SJCRH30 (cell line): Measurements from ENCODE around the gene TRPC6. TPM values are rescaled to one million over a fixed set of nuclear protein-coding genes. Genes with fewer than 3 reads are reported as not detected.

Source experiments
- DNase-seq, 2 experiments: peaks; one replicate each; pipeline ENCODE4 v3.0.0-alpha.2; 2015 to 2020
- H3K27ac ChIP-seq: fragments of 250-450 bp; sonication (Bioruptor Pico); 2 replicates; pipeline ENCODE4 v1.5.1; 2020; ENCODE audit warnings: mild to moderate bottlenecking, moderate library complexity
- H3K27me3 ChIP-seq: fragments of 250-450 bp; sonication (Bioruptor Pico); 2 replicates; pipeline ENCODE4 v1.5.1; 2020; ENCODE audit warnings: mild to moderate bottlenecking, moderate library complexity
- H3K36me3 ChIP-seq: fragments of 250-450 bp; sonication (Bioruptor Pico); 2 replicates; pipeline ENCODE4 v1.5.1; 2020; ENCODE audit warnings: mild to moderate bottlenecking, moderate library complexity
- H3K4me1 ChIP-seq: fragments of 250-450 bp; sonication (Bioruptor Pico); 2 replicates; pipeline ENCODE4 v1.5.1; 2020; ENCODE audit warnings: mild to moderate bottlenecking, moderate library complexity
- H3K4me3 ChIP-seq: fragments of 250-450 bp; sonication (Bioruptor Pico); 2 replicates; pipeline ENCODE4 v1.5.1; 2020; ENCODE audit warnings: mild to moderate bottlenecking, moderate library complexity
- H3K9me3 ChIP-seq: fragments of 250-450 bp; sonication (Bioruptor Pico); replicated peaks from 2 replicates; pipeline ENCODE4 v1.5.1; 2020; ENCODE audit warnings: mild to moderate bottlenecking, moderate library complexity
- total RNA-seq: library from RNA; depleted of rRNA; stranded (reverse); fragments of >200 nt; shearing (Covaris generic); gene quantifications from 2 replicates; pipeline ENCODE4 v1.2.3, GENCODE V29; 2014

Gene TRPC6
- total RNA-seq, 1 experiment from 2014 or later, result not detected

DNA sequence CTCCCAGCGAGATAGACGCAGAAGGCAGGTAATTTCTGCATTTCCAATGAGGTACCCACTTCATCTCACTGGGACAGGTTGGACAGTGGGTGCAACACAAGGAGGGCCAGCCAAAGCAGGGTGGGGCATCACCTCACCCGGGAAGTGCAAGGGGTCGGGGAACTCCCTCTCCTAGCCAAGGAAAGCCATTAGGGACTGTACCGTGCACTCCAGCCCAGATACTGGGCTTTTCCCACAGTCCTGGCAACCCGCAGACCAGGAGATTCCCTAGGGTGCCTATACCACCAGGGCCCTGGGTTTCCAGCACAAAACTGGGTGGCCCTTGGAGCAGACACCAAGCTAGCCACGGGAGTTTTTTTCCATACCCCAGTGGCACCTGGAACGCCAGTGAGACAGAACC is 17.2 kb downstream of the TRPC6 start:
- no peak for DNase-seq
- Histone ChIP-seq H3K4me3 (no peak overlapping the region), H3K27me3 (no peaks in the 10 kb centered on the region), H3K27ac (no peak overlapping the region), H3K36me3 (no peaks in the 10 kb centered on the region), H3K9me3 (no peaks in the 10 kb centered on the region), H3K4me1 (no peaks in the 10 kb centered on the region)

DNA sequence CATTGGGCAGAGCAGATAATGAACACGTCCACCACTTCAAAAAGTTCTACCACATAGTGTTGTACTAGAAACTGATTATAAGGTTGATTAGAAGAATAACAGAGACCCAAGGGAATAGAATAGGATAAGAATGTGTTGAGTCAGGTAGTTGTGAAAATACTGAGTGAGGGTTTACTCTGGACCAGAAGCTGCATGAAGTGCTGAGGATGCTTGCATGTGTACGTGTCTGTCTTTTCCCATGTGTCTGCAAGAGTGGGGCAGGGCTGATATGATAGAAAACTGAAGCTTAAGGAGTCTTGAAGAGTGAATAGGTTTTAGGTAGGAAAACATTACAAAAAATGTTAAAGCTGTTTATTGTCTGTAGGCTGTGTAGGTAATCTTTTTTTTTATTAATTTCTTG is 20.6 kb downstream of the TRPC6 start:
- no peak for DNase-seq
- Histone ChIP-seq H3K27me3 (no peaks in the 10 kb centered on the region), H3K9me3 (no peaks in the 10 kb centered on the region), H3K4me1 (no peaks in the 10 kb centered on the region), H3K27ac (no peak overlapping the region), H3K36me3 (no peaks in the 10 kb centered on the region), H3K4me3 (no peak overlapping the region)

DNA sequence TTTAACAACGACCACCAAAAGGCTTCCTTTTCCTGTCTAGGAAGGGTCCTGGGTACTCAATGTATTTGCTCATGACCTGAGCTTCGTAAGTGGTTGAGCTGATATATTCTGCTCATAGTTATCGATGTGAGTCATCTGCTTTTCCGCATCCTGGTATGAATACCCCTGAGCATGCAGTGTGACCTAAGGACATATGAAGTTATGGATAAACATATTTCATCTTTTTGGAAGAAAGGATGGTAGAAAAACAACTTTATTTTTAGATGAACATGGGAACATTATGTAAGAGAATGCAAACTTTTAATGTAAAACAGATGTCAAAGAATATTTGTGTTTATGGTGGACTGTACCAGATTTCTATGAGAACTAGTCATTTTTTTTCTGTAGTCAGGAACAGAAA is 28.4 kb downstream of the TRPC6 start:
- Histone ChIP-seq H3K4me3 (no peak overlapping the region), H3K36me3 (no peaks in the 10 kb centered on the region), H3K27ac (no peak overlapping the region), H3K4me1 (no peaks in the 10 kb centered on the region), H3K27me3 (no peaks in the 10 kb centered on the region), H3K9me3 (no peaks in the 10 kb centered on the region)
- DNase-seq, result no peak

DNA sequence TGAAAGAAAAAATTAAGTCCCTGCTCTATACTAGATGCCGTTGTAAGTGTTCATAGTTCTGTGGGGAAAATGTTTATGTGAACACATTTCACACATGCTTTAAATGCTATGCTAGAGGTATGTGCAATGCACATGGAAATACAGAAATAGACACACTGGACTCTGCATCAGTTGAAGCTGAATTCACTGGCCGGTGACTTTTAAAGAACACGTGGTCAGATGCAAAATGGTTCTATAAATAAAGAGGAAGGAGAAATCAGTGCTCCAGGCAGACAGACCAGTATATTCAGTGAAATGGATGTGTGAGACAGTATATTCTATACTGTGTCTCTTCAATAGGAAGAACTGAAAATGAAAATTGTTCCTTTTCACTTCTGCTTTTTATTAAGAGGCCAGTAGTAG is 29.9 kb downstream of the TRPC6 start:
- Histone ChIP-seq H3K4me1 (no peaks in the 10 kb centered on the region), H3K4me3 (no peak overlapping the region), H3K9me3 (no peaks in the 10 kb centered on the region), H3K27me3 (no peaks in the 10 kb centered on the region), H3K36me3 (no peaks in the 10 kb centered on the region), H3K27ac (no peak overlapping the region)
- DNase-seq, result no peak

DNA sequence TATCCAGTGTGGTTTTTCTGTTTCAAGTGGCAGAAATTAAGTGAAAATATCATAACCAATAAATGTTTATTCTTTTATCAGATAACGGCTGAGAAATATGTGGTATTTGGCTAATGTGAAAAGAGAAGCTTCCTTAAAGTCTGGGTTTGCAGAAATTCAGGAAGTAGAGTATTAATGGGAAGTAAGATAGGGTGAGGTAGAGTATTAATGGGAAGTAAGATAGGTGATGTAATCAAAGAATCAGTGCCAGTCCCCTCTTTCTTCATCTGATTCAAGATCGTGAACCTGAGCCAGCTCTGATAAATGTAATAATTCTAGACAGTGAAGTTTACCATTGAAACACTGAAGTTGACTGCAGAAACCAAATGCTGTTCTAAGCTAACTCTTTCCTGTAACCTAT is 30.9 kb downstream of the TRPC6 start:
- no peak for DNase-seq
- no peaks in the 10 kb centered on the region for H3K4me1 ChIP-seq
- H3K36me3 ChIP-seq, result no peaks in the 10 kb centered on the region
- H3K27me3 ChIP-seq, result no peaks in the 10 kb centered on the region
- no peak overlapping the region for H3K4me3 ChIP-seq
- H3K9me3 ChIP-seq, result no peaks in the 10 kb centered on the region
- no peak overlapping the region for H3K27ac ChIP-seq

DNA sequence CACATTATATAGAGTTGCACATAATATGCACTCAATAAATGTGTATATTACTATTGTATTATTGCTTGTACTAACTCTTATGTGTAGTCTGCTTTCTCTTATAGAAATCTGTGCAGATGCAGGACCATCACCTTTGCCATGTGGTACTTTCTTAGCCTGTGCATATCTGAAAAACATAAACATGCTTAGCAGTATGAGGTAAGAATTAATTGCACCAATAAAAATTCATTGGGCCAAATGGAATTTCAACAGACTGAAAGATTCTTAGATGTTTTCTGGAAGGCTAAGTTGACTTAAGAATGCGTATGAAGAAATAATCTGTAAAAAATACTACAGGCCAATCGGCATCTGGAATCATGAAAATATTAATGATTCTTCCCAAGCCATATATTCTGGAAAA is 55.3 kb downstream of the TRPC6 start:
- Histone ChIP-seq H3K9me3 (no peaks in the 10 kb centered on the region), H3K27me3 (no peaks in the 10 kb centered on the region), H3K4me1 (no peaks in the 10 kb centered on the region), H3K36me3 (no peaks in the 10 kb centered on the region), H3K4me3 (no peak overlapping the region), H3K27ac (no peak overlapping the region)
- DNase-seq, result no peak

DNA sequence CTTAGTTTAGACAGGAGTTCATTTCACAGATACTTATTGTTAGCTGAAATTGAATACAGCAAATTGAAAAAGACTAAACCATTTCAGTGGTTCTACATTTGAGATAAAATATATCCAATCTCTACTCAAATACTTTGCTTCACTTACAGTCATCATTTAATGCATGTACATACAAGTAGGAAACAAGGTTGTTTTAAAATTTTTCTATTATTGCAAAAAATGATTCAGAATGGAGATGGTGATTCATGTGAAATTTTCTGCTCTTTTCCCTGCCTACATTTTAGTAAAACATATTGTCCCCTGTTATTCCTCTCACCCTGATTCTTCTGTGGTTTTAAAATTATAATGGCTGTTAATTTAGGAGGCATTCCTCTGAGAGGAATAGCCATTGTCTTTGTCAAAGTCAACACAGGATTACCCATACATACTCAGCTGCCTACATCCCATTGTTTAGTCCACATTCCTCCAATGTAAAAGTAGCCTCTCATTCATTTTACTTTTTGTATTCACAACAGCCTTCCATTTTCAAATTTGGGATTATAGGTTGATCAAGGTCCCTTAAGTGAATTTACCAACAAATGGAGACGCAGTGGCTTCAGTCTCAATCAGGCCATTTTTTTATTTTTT is 60.1 kb downstream of the TRPC6 start:
- no peaks in the 10 kb centered on the region for H3K4me1 ChIP-seq
- H3K36me3 ChIP-seq, result no peaks in the 10 kb centered on the region
- no peaks in the 10 kb centered on the region for H3K9me3 ChIP-seq
- no peak for DNase-seq
- H3K27me3 ChIP-seq, result no peaks in the 10 kb centered on the region
- no peak overlapping the region for H3K27ac ChIP-seq
- H3K4me3 ChIP-seq, result no peak overlapping the region

DNA sequence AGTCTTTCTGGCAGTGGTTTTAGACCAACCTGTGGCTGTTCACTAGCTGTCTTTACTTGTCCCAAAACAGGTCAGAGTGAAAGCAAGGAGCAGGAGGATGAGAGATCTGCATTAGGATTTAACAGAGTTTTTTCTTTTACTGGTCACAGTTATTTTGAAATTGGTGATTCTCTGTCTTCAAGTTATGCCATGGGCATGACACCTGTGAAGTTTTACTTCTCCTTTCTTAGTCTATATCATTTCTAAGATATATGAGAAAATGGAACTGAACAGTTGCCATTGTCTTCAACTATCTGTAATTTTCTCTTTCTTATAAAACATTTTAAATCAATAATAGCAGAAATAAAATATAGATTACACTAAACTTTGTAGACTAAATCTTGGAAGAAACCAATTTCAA is 60.6 kb downstream of the TRPC6 start:
- no peak for DNase-seq
- no peak overlapping the region for H3K27ac ChIP-seq
- no peak overlapping the region for H3K4me3 ChIP-seq
- H3K4me1 ChIP-seq, result no peaks in the 10 kb centered on the region
- H3K9me3 ChIP-seq, result no peaks in the 10 kb centered on the region
- H3K36me3 ChIP-seq, result no peaks in the 10 kb centered on the region
- H3K27me3 ChIP-seq, result no peaks in the 10 kb centered on the region

DNA sequence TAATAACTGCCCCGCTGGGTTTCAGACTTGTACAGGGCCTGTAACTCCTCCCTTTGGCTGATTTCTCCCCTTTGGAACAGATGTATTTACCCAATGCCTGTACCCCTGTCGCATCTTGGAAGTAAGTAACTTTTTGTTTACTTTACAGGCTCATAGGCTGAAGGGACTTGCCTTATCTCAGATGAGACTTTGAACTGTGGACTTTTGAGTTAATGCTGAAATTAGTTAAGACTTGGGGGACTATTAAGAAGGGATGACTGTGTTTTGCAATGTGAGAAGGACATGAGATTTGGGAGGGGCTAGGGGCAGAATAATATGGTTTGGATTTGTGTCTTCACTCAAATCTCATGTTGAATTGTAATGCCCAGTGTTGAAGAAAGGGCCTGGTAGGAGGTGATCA is 62.0 kb downstream of the TRPC6 start:
- H3K36me3 ChIP-seq, result no peaks in the 10 kb centered on the region
- no peaks in the 10 kb centered on the region for H3K4me1 ChIP-seq
- H3K4me3 ChIP-seq, result no peak overlapping the region
- H3K9me3 ChIP-seq, result no peaks in the 10 kb centered on the region
- H3K27me3 ChIP-seq, result no peaks in the 10 kb centered on the region
- no peak for DNase-seq
- H3K27ac ChIP-seq, result no peak overlapping the region

DNA sequence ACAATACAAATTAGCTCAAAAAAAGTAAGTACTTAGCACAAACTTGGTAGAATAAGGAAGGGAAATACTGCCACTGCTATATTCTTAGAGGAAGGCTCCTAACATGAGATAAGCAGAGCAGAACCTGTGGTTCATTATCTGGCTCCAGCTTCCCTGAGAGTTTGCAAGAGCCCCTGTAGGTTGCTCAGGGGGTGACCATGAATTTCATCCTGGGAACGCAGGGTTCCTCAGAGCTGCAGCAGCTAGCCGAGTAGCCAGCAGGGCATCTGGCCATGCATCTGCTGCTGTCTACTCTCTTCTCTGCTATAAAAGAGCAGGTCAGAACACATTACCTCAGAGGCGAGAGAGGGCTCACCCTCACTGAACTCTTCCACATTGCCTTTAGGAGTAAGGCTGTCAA is 67.3 kb downstream of the TRPC6 start:
- no peaks in the 10 kb centered on the region for H3K9me3 ChIP-seq
- H3K36me3 ChIP-seq, result no peaks in the 10 kb centered on the region
- no peak overlapping the region for H3K27ac ChIP-seq
- no peaks in the 10 kb centered on the region for H3K4me1 ChIP-seq
- DNase-seq, result peak in 1 of 2 experiments; percentile 6
- no peaks in the 10 kb centered on the region for H3K27me3 ChIP-seq
- no peak overlapping the region for H3K4me3 ChIP-seq

DNA sequence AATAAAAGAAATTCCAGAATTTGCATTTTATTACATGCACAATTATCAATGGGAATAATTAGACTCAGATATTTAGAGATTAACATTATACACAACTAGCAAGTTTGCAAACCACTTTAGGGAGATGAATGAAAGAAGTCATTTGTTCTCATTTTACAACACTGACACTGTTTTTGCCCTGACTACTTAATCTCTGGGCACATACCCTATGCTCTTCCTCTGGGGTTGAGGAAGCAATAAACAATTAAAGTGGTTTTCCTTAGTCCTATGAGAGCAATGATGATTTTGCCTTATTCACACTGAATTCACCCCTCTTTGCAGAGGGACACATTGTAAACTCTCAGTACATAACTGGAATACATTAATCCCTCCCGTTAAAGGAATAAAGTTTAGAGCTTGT is 72.7 kb downstream of the TRPC6 start:
- Histone ChIP-seq H3K4me1 (no peaks in the 10 kb centered on the region), H3K4me3 (no peak overlapping the region), H3K9me3 (no peaks in the 10 kb centered on the region), H3K27me3 (no peaks in the 10 kb centered on the region), H3K36me3 (no peaks in the 10 kb centered on the region), H3K27ac (no peak overlapping the region)
- no peak for DNase-seq

DNA sequence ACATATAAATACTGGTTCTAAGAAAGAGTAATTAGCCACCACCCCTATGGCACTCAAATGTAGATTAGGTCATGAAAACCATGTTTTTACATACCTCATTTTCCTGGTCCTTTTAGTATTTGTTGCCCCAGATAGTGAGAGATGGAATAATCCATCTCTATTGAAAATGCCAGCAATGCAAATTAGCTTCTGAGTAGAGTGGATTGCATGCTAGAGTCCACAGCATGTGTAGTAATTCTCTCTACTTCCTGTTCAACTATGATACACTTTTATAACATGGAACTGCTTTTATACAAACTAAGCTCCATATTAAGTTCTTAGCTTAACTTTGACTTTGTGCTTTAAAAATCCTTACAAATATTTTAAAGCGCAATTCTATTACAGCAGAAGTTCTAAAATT is 73.2 kb downstream of the TRPC6 start:
- no peaks in the 10 kb centered on the region for H3K9me3 ChIP-seq
- H3K27ac ChIP-seq, result no peak overlapping the region
- DNase-seq, result no peak

DNA sequence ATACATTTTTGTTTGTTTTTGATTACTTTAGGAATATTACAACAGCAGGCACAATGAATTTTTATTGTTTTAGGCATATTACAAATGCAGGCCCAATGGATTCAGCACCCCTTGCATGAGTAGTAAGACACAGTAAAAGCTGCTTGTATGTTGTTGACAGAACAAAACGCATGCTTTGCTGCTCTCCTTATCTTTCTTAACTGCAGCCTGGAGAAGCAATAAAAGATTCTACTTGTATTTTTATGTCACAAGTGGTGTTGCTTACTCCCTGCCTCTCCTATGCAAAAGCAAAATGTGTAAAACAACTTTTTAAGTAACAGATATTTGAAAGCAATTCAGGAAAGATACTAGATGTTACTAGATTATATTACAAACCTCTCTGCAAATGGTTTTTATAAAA is 73.9 kb downstream of the TRPC6 start:
- no peak for DNase-seq
- Histone ChIP-seq H3K4me1 (no peaks in the 10 kb centered on the region), H3K27me3 (no peaks in the 10 kb centered on the region), H3K4me3 (no peak overlapping the region), H3K36me3 (no peaks in the 10 kb centered on the region), H3K9me3 (no peaks in the 10 kb centered on the region), H3K27ac (no peak overlapping the region)

More for the DNA sequence above, 73.2 kb downstream of the TRPC6 start:
- Histone ChIP-seq H3K4me3 (no peak overlapping the region), H3K36me3 (no peaks in the 10 kb centered on the region), H3K27me3 (no peaks in the 10 kb centered on the region), H3K4me1 (no peaks in the 10 kb centered on the region)

DNA sequence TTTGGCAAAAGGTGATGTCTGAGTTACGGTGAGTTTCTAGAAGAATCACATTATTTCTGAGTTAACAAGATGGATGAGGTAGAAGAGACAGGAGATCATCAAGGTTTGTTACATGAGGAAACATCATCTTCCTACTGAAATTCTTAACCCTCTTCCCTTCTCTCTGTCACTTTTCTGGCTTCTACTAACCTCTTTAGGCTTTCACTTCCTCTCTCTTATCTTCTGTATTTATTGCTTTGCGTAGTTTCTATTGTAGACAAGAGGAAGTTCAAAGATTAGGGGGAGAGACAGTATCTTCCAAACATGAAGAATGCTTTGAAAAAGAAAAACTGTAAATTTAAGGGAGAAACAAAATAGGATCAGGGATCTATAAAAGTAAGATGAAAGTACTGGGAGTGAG is 75.4 kb downstream of the TRPC6 start:
- H3K4me3 ChIP-seq, result no peak overlapping the region
- no peaks in the 10 kb centered on the region for H3K9me3 ChIP-seq
- no peaks in the 10 kb centered on the region for H3K27me3 ChIP-seq
- H3K4me1 ChIP-seq, result no peaks in the 10 kb centered on the region
- no peaks in the 10 kb centered on the region for H3K36me3 ChIP-seq
- H3K27ac ChIP-seq, result no peak overlapping the region
- DNase-seq, result no peak

DNA sequence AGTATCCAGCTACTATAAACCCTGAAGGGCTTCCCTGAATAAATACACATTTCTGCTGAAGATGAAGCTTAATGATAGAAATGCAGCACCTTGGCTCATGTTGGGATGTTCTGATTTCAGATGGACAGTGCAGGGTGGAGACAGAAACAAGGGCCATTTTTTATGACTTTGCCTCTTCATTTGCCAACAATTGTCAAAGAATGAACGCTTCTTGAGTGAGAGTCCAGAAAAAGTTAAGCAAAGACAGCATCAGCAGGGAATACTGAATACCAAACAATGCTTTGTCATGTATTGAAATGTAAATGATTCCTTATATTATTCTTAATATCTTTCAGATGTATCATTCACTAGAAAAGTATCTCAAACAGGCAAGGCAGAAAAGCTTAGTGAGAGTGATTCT is 84.9 kb downstream of the TRPC6 start:
- H3K27me3 ChIP-seq, result no peaks in the 10 kb centered on the region
- no peaks in the 10 kb centered on the region for H3K9me3 ChIP-seq
- H3K36me3 ChIP-seq, result no peaks in the 10 kb centered on the region
- no peak for DNase-seq
- no peak overlapping the region for H3K27ac ChIP-seq
- H3K4me1 ChIP-seq, result no peaks in the 10 kb centered on the region
- no peak overlapping the region for H3K4me3 ChIP-seq

DNA sequence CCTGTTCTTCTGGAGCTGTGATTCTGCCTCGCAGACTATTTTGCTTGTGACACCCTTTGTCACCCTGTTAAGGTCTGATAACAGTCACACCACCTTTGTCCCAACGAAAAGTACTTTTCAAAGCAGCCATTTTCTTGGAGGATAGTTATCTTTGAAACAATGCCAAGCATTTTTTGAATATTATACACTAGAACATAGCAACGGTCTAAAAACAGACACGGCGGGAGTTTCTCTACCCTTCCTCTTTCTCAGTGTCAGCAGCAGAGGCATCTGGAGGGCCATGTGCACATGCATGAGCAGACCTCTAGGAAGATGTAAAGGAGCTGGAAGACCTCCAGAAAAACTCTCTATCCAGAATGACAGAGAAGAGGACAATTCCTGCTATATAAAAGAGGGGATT is 86.5 kb downstream of the TRPC6 start:
- Histone ChIP-seq H3K4me3 (no peak overlapping the region), H3K27ac (no peak overlapping the region), H3K9me3 (no peaks in the 10 kb centered on the region), H3K36me3 (no peaks in the 10 kb centered on the region), H3K4me1 (no peaks in the 10 kb centered on the region), H3K27me3 (no peaks in the 10 kb centered on the region)
- DNase-seq, result no peak
